HG02763 (cell line): Measurements from ENCODE around the gene RSPRY1.
"Not testable (repeated sequence)": the region's sequence is repeated elsewhere in the genome, so short reads cannot be mapped to it uniquely, and the experiment has no call there.

ENCODE experiments used
- ATAC-seq: cut with Tn5 transposase; IDR thresholded peaks from one replicate; pipeline ENCODE4 v1.9.1; 2021; ENCODE audit warnings: mild to moderate bottlenecking, moderate library complexity; ENCODE audit not compliant: unreplicated experiment

Gene RSPRY1

DNA sequence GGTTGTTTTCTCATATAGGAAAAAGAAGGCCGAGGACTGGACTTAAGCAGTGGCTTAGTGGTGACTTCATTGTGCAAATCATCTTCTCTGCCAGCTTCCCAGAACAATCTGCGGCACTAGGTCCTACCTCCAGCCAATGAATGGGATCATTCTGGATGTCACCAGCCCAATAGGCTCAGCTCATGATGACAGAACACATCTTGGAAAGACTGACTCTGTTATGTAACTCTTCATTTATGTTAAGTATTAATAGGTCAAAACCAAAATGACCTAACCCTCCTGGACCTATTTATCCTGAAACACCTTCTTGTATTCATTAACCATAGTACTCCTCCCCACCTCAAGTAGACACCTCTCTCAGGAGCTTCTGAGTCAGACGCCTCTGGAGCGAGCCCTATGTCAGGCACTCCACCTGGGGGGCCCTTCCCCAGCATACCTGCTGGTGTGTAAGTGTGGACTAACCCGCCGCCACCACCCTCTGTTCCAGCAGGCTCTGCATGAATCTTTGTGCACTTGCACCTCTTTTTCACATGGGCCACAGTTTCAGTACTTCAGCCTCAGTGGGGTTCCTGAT, 66.1 kb downstream of the RSPRY1 start:
- ATAC-seq, result no peak

DNA sequence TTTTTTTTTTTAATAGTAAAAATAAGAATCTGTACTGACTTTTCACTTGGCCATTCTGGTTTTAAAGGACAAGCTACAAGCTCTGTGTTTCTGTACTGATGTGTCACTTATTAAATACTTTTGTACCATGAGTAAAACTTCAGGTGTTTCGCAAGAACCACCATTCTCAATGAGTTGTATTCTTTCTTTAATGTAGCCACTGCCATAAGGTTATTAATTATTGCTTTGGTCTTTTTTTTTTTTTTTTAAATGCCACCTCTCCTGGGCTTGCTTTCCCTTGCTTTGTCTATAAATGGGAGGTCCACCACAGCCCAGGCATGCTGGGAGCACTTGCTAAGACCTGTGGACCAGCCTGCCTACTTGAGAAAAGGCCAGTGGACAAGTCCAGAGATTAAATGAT, 67.3 kb downstream of the RSPRY1 start:
- no peak for ATAC-seq

DNA sequence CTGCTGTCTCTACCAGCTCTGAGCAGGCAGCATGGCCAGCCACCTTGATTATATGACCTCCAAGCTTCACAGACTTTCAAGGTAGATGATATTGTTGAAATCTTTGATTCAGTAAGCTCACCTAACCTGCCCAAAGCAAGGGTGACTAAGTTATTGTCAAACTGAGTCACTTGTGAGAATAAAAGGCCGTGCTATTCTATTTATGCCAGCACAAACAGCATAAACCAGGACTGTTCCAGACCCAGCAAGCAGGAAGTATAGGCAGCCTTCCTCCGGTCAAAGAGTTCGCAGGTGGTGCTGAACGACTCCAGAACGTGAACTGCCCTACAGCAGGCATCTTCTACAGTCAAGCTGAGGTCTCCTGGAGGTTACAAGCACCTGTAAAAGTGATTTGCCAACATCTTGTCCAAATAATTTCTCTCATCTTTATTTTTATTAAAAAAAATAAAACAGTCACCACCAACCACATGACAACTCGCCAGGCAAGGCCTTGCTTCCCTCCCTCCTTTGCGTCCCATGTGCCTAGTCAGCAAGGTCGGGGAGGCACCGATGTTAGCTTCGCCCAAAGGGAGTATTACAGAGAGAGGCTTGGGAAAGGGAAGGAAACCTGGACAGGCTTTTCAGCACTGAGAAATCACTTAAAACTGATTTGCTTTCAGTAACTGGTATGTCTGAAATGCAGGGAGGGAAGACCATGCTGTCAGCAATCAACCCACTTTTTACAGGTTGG, 69.7 kb downstream of the RSPRY1 start:
- ATAC-seq, result no peak

DNA sequence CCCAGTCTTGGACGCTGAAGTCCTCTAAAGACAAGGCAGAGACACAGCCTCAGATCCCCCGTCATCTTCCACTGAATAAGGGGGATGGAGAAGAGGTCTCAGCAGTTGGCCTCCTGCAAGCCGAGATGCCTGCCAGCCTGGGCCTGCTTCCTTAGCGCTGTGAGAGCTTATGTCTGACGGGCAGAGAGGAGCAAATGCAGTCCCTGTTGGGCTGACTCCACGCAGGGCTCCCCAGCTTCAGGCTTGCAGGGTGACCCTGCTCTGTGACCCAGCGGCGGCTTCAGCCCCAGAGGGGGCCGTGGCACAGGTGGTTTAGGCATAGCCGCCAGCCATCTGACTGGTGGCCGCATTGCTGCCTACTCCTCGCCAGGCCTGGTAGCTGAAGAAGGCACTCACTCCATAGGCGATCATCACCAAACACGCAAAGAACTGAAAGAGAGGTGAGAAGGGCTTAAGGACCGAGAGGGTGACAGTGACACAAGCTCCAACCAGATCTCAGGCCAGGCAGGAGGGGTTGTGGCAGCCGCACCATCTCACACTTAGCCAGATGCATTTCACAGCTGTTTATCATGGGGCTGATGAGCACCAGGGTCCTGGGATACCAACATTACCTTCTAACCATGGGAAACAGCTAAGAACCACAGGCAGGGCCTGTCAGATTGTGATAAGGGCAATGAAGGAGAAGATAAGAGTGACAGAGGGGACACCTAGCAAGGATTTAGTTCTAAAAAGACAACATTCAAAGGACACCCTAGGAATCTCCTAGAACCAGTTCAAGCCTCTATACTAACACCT, 70.7 kb downstream of the RSPRY1 start:
- ATAC-seq, result no peak

DNA sequence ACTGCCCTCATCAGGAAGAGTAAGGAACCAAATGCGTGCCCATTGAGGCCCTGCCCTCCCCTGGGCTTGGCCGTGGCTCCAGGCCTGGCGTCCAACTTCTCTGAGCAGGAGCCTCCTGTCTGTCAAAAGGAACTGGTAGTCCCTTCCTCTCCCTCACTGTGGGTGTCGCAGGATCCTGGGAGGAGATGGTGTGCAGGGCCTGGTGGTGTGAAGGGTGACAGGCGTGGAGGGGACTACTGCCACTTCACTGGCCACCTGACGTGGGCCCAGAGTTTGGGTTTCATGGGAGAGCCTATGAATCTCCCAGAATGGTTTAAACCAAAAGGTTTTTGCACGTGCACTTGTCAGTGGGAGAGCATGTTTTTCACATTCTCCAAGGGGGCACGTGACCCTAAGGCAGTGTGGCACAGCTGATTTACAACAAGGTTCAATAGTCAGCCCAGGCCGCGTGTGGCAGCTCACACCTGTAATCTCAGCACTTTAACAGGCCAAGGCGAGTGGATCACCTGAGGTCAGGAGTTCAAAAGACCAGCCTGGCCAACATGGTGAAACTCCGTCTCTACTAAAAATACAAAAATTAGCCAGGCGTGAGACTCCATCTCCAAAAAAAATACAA, 71.4 kb downstream of the RSPRY1 start:
- no peak for ATAC-seq

DNA sequence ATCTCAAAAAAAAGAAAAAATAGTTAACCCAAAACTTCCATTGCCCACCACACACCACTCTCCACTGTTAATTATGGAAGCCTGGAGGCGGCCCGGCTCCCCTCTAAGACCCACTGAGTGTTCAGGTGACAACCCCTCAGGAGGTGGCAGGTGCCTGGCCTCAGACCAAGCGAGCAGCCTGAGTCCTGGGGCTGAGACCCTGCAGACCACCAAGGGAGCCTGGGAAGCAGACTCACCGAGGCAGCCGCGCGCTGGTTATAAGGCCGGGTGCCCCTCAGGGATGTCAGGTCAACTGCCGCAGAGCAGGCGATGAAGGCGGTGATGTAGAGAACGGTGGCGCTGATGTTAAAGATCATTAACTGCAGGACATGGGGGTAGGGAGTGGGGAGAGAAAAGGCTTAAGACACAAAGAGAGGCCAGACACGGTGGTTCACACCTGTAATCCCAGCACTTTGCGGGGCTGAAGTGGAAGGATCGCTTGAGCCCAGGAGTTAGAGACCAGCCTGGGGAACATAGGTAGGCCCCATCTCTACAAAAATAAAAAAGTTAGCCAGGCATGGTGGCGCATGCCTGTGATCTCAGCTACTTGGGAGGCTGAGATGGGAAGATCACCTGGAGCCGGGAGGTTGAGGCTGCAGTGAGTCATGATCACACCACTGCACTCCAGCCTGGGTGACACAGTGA, 72.2 kb downstream of the RSPRY1 start:
- no peak for ATAC-seq

DNA sequence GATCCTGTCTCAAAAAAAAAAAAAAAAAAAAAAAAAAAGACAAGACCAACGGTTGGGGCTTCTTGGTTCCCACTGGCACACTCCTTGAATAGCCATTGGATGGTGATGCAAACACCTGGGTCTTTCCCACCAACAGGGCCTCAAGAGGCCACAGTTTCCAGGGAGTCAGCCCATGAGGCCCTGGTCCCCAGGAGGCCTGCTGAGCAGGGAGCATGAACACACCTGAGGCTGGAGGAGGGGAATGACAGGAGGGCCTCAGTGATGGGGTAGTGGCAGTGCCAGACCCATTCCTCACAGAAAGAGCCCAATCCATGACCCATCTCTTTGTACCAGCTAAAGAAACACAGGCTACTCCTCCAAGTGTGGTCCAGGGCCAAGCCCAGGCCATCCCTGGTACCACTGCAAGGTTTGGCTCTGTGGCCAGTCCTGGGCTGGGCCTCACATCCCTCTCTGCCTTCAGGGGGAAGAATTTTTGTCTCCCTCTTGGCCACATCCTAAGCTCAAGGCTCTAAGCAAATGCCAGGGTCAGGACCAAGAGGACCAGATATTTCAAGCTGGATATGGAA, 72.9 kb downstream of the RSPRY1 start:
- ATAC-seq, result no peak

DNA sequence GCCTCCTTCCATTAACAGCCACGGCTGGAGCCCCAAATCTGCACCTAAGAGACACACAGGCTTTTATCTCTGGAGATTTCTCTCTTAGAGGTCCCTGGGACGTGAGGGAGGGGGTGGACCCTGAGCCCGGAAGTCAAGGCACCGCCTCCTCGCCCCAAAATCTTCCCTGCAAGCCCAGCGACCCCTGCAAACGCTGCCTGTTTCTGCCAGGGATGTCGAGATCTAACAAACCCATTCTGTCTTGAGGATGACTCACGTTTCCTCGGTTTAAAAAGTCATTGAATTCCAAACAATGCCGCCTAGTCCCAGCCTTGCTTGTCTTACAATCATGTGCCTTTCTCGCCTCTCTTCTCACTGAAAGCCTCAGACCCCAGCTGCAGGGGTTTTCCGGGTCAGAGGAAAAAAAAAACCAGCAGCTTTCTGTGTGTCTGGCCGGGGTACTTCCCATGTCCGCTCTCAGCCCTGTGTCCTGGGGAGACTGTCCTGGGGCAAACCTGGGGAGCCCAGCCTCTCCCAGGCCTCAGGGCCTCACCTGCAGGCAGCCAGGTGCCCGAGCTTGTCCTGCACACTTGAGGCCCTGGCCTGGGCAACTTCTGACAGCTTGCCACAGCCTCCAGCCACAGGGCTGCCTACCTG, 74.3 kb downstream of the RSPRY1 start:
- ATAC-seq, result no peak

DNA sequence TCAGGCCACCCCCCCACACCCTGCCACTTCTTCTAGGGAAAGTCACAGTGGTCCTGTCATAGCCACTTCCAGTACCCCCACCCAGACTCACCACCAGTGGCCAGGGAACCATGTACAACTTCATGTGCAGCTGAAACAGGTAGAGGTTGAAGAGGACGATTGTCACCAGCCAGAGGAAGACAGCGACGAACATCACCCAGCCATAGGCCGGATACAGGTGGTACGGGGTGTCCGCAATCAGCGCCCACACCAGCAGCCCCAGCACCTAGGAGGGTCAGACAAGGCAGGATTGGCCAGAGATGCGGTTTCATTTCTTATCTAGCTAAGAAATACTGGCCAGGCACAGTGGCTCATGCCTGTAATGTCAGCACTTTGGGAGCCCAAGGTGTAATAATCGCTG, 75.7 kb downstream of the RSPRY1 start:
- no peak for ATAC-seq

DNA sequence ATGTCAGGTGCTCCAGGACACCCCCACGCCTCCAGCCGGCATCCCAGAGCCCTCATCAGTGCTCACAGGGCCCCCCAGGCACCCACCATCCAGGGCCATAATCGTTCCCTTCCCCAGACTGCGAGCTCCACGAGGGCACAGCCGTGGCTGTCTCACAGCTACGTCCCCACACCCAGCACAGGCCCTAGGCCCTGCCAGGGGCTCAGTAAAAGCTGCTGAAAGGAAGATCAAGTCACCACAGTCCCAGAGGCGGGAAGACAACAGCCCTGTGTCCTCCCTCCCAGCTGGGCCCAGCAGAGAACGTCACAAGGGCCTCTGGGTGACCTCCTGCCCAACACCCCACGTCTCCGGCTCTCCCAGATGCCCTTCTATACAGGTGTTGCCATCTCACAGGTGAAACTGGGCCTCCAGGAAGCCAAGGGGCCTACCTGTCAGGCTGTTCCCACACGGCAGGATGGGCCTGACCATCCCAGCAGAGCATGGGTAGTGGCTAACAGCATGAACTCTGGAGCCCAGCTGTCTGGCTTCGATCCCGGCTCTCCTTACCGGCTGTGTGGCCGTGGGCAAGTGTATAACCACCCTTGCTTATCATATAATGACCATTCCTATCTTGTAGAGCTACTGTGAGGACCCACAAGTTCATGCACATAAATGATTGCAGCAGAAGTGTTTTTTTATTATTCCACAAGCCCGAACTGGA, 76.9 kb downstream of the RSPRY1 start:
- ATAC-seq, result no peak

DNA sequence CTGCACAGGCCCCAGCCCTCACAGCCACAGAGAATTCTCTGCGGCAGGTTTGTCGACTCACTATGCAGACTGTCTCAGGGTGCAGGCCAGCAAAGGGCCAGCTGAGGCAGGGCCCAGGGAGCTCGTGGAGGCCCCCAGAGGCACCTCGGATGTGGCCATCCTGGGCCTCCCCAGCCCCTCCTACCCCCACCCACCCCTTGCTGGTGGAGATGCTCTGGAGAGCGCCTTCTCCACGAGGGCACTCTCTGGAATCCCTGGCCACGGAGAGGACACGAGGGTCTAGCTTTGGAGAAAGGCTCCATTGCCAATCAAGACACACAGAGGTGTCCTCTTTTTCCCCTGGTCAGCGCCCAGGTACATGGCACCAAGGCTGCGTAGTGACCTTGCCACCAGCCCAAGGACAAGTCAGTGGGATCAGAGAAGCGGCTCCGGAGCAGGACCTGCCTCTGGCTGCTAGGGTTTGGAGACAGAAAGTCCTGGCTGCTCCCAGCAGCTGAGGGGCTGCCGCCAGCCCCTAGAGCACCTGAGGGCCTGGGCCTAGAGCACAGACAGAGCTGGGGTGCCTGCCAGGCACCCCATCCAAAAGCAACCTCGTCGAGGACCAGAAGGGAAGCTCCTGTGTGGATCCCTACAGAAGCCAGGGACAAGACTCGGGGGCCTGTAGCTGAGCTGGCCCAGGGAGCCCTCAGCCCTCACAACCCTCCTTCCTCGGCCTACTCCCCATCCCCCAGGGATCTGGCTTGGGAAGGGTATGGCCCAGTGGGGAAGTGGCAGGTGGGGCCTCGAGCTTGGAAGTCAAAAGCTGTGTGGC, 77.6 kb downstream of the RSPRY1 start:
- no peak for ATAC-seq

DNA sequence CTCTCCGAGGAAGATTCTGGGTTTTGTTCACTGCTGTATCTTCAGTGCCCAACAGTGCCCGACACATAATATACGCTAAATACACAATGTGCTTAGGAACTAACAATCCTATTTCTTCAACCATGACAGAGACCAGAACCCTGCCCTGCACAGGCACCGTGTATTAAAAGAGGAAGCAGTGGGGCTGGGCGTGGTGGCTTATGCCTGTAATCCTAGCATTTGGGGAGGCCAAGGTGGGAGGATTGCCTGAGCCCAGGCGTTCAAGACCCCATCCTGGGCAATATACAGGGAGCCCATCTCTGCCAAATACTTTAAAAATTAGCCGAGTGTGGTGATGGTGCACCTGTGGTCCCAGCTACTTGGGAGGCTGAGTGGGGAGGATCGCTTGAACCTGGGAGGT, 78.3 kb downstream of the RSPRY1 start:
- no peak for ATAC-seq

DNA sequence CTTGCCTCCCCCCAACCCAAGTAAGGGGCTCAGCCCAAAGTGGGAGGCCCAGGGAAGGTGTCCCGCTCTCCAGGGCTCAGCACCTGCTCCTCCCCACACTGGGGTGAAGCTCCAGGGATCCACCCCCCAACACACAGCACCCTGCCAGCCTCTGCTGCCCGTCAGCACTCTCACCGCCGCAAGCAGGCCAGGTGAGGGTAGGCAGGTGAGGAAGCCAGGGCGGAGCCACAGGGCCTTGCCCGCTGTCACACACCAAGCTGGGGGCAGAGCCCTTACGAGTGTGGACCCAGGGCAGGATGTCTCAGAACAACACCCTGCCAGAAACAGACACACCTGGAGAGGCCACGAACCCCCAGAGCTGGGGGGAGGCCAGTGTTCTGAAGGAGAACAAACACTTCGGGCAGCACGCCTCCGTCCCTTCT, 78.8 kb downstream of the RSPRY1 start:
- ATAC-seq, result no peak

DNA sequence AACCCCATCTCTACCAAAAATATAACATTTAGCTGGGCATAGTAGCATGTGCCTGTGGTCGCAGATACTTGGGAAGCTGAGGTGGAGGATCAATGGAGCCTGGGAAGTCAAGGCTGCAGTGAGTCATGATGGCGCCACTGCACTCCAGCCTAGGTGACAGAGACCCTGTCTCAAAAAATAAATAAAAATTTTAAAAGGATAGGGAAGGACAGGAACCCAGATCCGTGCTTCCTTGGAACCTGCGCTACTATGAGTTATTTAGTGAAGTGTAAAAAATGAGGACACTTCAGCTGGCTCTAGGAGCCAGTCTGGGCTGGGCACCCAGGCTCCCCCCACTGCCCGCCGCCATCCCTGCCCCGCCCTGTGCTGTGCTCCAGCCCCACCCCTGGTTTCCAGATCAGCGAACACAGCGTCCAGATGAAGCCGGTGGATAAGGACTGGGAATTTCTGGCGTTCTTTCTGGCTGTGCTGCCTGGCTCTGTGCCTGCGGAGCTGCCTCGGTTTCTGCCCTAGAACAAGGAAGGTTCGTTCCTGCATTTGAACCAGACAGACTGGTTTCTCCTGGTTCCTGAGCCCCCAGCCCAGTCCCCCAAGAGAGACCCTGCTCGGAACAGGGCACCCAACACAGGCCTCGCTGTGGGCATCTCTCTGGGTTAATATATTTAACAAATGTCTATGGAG, 79.9 kb downstream of the RSPRY1 start:
- no peak for ATAC-seq

DNA sequence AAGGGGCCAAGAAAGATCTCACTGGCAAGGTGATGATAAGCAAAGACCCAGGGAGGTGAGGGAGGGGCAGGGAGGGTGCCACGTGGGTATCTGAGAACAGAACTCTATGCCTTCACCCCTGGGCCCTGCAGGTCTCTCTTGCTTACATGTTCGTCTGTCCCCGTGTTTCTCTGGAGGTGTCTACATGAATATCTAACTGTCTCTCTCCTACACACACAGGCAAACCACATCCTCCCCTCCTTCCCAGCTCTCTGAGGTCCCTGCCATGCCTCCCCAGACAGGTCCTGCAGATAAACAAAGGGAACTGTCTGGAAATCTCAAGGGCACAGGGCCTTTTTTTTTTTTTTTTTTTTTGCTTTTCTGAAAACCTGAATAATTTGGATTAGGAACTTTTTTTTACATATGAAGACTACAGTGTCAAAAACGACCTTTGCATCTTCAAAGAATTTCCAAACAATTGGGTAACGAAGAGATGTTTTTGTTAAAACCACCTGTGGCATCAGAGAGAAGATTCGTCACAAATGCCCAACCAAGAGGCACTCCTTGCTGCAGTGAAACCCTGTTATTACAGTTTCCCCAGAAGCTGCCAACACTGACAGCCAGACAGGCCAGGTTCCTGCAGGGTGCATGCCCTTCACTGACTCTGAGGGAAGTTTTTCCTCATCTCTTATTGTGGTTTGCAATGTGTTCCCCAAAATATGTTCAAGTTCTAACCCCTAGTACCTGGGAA, 80.6 kb downstream of the RSPRY1 start:
- no peak for ATAC-seq

DNA sequence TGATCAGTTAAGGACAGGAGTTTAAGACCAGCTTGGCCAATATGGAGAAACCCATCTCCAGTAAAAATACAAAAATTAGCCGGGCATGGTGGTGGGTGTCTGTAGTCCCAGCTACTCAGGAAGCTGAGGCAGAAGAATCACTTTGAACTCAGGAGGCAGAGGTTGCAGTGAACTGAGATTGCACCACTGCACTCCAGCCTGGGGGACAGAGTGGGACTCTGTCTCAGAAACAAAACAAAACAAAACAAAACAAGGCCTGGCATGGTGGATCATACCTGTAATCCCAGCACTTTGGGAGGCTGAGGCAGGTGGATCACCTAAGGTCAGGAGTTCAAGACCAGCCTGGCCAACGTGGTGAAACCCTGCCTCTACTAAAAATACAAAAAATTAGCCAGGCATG, 81.2 kb downstream of the RSPRY1 start:
- ATAC-seq, result not testable (repeated sequence)
